Lower lobe of right lung (tissue), 2 donors: Measurements from ENCODE around the gene CYB5R3. TPM values are rescaled to one million over a fixed set of nuclear protein-coding genes. Genes with fewer than 3 reads are reported as not detected.
"Not testable (repeated sequence)": the region's sequence is repeated elsewhere in the genome, so short reads cannot be mapped to it uniquely, and the experiment has no call there.

Experiments used
- ATAC-seq, 2 donors: fragments of 200-7000 bp; cut with Tn5 transposase; one replicate each; pipeline ENCODE4 v1.9.1; 2020 to 2022; ENCODE audit warnings: mild to moderate bottlenecking in 2 of 2, moderate library complexity in 2 of 2
- DNase-seq: peaks from one replicate; pipeline ENCODE4 v3.0.0-alpha.2; 2020
- H3K27ac ChIP-seq: fragments of 200-600 bp; one replicate; pipeline ENCODE4 v1.8.0; 2022
- H3K27me3 ChIP-seq: fragments of 200-600 bp; one replicate; pipeline ENCODE4 v1.8.0; 2022; ENCODE audit warnings: low read depth
- H3K36me3 ChIP-seq: fragments of 200-600 bp; one replicate; pipeline ENCODE4 v1.8.0; 2022; ENCODE audit warnings: mild to moderate bottlenecking
- H3K4me1 ChIP-seq: fragments of 200-600 bp; one replicate; pipeline ENCODE4 v1.8.0; 2022
- H3K4me3 ChIP-seq: fragments of 200-600 bp; one replicate; pipeline ENCODE4 v1.8.0; 2022; ENCODE audit warnings: mild to moderate bottlenecking
- H3K9me3 ChIP-seq: fragments of 200-600 bp; one replicate; pipeline ENCODE4 v1.8.0; 2022
- intact Hi-C: fragments of 100-400 bp; cut with DNase I; formaldehyde crosslinking; loops from one replicate; pipeline ENCODE4 v1.11.0; 2022
- total RNA-seq: library from RNA; stranded (reverse); fragmentation: NEBNext Ultra II Directional; extraction: Animal tissue kit (Norgen Biotek cat#: 25700); gene quantifications from one replicate; pipeline ENCODE4 v1.2.1, GENCODE V29; 2021
- TF ChIP-seq, protein P1 (sequence below): fragments of 200-600 bp; IDR thresholded peaks from one replicate; pipeline ENCODE4 v1.8.0; 2022; ENCODE audit warnings: antibody characterized with exemption, mild to moderate bottlenecking
- donor health status: DM: no; HTN: yes; CAD: no; lungs with severe emphysema.

The CYB5R3 gene
- total RNA-seq, 1 donor from 2014 or later, result 219 TPM

DNA sequence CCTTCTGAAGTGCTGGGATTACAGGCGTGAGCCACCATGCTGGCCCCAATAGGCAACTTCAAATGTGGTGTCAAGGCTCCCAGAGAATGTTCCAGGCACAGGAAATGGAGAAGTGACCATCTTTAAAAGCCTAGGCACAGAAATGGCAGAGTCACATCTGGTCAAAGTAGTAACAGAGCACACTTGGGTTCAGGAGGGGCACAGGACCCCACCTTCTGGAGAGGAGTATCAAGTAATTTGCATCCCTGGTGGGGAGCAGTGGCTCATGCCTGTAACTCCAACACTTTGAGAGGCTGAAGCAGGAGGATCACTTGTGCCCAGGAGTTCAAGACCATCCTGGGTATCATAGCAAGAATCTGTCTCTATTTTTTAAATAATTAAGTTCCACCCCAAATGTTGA is 66.2 kb downstream of the CYB5R3 start:
- Histone ChIP-seq H3K4me3 (no peak overlapping the region), H3K36me3 (peaks cover 61% of the 10 kb centered on the region), H3K9me3 (no peaks in the 10 kb centered on the region), H3K4me1 (peaks cover 16% of the 10 kb centered on the region), H3K27ac (no peak overlapping the region), H3K27me3 (no peaks in the 10 kb centered on the region)
- TF ChIP-seq, protein P1, sequence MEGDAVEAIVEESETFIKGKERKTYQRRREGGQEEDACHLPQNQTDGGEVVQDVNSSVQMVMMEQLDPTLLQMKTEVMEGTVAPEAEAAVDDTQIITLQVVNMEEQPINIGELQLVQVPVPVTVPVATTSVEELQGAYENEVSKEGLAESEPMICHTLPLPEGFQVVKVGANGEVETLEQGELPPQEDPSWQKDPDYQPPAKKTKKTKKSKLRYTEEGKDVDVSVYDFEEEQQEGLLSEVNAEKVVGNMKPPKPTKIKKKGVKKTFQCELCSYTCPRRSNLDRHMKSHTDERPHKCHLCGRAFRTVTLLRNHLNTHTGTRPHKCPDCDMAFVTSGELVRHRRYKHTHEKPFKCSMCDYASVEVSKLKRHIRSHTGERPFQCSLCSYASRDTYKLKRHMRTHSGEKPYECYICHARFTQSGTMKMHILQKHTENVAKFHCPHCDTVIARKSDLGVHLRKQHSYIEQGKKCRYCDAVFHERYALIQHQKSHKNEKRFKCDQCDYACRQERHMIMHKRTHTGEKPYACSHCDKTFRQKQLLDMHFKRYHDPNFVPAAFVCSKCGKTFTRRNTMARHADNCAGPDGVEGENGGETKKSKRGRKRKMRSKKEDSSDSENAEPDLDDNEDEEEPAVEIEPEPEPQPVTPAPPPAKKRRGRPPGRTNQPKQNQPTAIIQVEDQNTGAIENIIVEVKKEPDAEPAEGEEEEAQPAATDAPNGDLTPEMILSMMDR, result no peak
- no peak for DNase-seq
- no peak for ATAC-seq
- intact Hi-C loops, result no loop called here

DNA sequence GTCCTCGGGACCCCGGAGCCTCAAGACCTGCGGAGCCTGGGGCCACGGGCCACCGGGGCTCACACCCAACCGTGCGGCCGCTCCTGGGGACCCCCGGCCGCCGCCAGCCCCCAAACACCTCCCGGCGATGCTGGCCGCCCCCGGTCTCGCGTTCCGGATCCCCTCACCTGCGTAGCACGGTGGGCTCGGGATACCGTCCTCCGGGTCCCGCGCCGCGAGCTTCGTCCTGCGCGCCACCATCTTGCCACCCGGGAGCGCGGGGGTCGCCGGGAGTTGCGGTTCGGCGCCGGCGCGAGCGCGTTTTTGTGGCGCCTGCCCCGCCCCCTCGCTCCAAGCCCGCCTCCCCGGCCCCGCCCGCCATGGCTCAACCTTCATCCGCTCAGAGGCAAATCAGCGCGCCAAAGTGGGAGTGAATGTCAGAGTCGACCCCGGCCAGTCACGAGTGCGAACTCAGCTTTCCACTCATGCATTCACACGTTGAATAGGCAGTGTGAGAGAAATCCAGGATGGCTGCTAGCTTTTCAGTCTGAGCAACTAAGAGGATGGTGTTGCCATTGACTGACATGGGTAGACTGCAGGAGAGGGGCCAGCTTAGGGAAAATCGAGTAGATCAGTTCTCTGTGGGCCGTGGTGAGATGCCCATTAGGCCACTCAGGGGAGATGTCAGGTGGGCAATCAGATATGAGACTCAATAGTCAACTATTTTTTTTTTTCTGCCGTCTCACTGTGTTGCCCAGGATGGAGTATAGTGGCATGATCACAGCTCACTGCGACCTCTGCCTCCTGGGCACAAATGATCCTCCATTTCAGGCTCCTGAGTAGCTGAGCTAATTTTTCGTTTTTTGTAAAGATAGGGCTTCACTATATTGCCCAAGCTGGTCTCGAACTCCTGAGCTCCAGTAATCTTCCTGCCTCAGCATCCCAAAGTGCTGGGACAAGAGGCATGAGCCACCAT is 67.2 kb downstream of the CYB5R3 start:
- Histone ChIP-seq H3K4me1 (peaks cover 11% of the 10 kb centered on the region), H3K27me3 (no peaks in the 10 kb centered on the region), H3K4me3 (peak overlapping the region; percentile 75), H3K27ac (peak overlapping the region; percentile 46), H3K9me3 (no peaks in the 10 kb centered on the region), H3K36me3 (peaks cover 61% of the 10 kb centered on the region)
- TF ChIP-seq, protein P1, result no peak
- ATAC-seq (peak; percentile 92 to 97), DNase-seq (peak; percentile 84)
- intact Hi-C loops, result no loop called here

- not testable (repeated sequence) for H3K27me3 ChIP-seq
- peaks cover 58% of the 10 kb centered on the region for H3K36me3 ChIP-seq
Measured at GRCh38 chr22:42581194-42581761, 67.9 kb downstream of the CYB5R3 start.

DNA sequence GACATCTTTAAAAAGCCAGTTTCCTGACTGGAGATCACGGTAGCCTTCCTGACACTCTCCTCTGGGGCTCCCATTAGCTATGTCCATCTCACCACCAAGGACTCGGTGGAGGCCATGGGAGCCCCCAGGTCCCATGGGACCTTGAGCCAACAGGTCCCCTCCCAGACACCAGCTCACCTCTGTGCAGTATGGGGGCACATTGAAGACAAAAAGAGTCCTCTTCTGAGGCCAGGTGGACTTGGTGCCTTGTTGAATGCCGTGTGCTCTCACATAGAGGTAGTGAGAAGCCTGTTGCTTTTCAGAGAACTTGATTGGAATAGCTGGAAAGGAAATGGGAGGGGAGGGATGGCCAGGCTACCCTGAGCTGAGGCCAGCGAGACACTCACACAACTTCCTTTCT is 69.2 kb downstream of the CYB5R3 start:
- intact Hi-C loops, ATAC-seq: not testable (repeated sequence)
- peaks cover 53% of the 10 kb centered on the region for H3K36me3 ChIP-seq

More at GRCh38 chr22:42581194-42581761, 67.9 kb downstream of the CYB5R3 start:
- H3K4me1 ChIP-seq, intact Hi-C loops, DNase-seq, H3K9me3 ChIP-seq: not testable (repeated sequence)
- Histone ChIP-seq H3K27ac (peak overlapping the region; percentile 46), H3K4me3 (peak overlapping the region; percentile 75)
- ATAC-seq, result peak; percentile 51 to 59

DNA sequence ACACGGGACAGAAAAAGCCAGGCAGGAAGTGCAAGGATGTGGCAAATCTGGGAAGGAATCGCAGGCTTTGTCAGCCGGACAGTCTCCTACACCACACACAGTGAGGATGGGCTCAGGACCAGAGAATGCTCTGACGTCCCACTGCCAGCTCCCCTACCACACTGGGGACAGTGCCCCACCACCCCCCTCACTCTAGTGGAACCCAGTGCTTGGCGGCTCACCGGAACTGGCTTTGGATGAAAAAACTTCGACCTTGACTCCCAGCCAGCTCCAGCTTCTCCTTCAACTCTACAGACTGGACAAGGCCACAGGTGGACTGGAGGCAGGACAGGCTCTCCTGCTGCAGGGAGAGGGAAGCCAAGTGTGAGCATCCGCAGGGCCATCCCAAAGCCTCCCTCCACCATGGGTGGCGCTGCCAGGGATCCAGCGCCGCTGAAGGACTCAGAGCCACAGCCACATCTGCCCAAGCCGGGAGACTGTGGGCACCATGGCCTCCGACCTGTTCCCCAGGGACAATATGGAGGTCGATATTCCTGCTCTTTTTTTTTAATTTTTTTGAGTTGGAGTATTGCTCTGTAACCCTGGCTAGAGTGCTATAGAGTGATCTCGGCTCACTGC is 71.5 kb downstream of the CYB5R3 start:
- DNase-seq, result no peak
- Histone ChIP-seq H3K27me3 (no peaks in the 10 kb centered on the region), H3K4me1 (peaks cover 6% of the 10 kb centered on the region), H3K27ac (no peak overlapping the region), H3K36me3 (peaks cover 49% of the 10 kb centered on the region), H3K4me3 (no peak overlapping the region), H3K9me3 (no peaks in the 10 kb centered on the region)
- no peak for ATAC-seq
- intact Hi-C loops, result no loop called here
- TF ChIP-seq, protein P1, result no peak

More for the DNA sequence above, 69.2 kb downstream of the CYB5R3 start:
- not testable (repeated sequence) for H3K27me3 ChIP-seq, H3K27ac ChIP-seq, H3K4me3 ChIP-seq, H3K9me3 ChIP-seq, DNase-seq, H3K4me1 ChIP-seq

DNA sequence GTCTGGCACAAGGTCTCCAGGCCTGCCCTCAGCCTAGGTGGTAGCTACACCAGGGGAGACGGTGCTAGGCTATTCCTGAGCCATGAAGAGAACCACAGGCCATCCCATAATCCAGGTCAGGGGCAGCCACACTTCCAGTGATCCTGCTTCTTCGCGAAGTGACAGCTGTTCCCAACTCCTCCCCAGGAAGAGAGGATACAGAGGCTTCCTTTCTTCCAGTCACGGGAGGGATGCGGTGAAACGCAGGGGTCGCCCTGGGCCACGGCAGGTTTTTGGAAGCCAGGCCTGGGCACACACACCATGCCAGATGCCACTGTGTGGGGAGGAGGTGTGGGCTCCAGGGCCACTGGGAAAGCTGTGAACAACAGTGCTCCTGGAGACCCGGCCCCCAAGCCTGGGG is 72.1 kb downstream of the CYB5R3 start:
- H3K27ac ChIP-seq, H3K4me3 ChIP-seq, H3K4me1 ChIP-seq, ATAC-seq, H3K27me3 ChIP-seq, DNase-seq, H3K9me3 ChIP-seq, intact Hi-C loops: not testable (repeated sequence)
- peaks cover 55% of the 10 kb centered on the region for H3K36me3 ChIP-seq

- intact Hi-C loops, DNase-seq, H3K27me3 ChIP-seq, H3K4me1 ChIP-seq, H3K4me3 ChIP-seq, ATAC-seq, H3K27ac ChIP-seq, H3K9me3 ChIP-seq: not testable (repeated sequence)
- peaks cover 57% of the 10 kb centered on the region for H3K36me3 ChIP-seq
Measured at GRCh38 chr22:42575996-42576574, 73.1 kb downstream of the CYB5R3 start.

DNA sequence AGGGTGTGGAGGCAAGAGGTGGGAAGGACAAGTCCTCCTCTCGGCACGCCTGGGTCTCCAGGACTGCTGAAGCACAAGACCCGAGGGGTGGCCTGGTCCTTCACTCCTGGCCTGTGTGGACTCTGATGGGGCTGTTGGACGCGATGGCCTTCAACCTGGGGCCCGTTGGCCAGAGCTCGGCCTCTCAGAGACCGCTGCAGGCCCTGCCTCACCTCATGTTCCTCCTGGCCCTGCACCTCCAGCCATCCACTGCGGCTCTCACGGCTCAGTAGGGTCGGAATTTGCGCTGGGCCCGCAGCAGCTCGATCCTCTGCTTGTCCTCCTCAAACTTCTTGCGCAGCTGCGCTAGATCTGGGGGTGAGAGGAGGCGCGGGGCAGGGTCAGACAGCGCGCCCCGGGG is 74.7 kb downstream of the CYB5R3 start:
- DNase-seq, H3K4me3 ChIP-seq, H3K4me1 ChIP-seq, ATAC-seq, H3K27me3 ChIP-seq, intact Hi-C loops, H3K9me3 ChIP-seq: not testable (repeated sequence)
- peak overlapping the region; percentile 18 for H3K27ac ChIP-seq
- peaks cover 57% of the 10 kb centered on the region for H3K36me3 ChIP-seq

DNA sequence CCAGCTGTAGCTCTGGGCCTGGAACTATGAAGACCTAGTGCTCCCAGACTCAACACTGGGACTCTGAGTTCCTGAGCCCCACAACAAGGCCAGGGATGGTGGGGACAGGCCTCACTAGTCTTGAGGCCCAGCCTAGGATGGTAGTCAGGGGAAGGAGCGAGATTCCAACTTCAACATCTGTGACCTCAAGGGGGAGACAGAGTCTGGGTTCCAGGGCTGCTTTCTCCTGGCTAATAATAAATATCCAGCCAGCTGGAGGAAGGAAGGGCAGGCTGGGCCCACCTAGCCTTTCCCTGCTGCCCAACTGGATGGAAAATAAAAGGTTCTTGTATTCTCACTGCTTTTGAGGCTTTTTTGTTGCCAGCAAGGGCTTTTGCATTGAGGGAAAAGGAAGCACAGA is 75.1 kb downstream of the CYB5R3 start:
- Histone ChIP-seq H3K36me3 (peaks cover 57% of the 10 kb centered on the region), H3K27ac (peak overlapping the region; percentile 18)
- DNase-seq, intact Hi-C loops, H3K27me3 ChIP-seq, H3K9me3 ChIP-seq, H3K4me3 ChIP-seq, ATAC-seq, H3K4me1 ChIP-seq: not testable (repeated sequence)

DNA sequence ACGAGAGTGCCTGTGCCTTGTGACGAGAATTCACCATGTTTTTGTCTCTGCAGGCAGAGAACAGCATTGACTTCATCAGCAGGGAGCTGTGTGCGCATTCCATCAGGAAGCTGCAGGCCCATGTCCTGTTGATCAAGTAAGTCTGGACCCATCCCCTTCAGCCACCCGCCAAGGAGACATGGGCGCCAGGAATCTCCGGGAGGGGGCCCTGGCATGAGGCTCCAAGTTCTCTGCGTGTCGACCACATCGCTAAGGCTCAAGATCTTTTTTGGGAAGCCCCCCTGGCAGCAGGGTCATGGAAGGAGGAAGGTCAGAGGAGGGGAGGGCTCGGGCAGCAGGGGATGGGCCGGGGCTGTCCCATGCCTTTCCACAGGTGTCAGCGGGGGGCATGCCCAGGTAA is 78.1 kb downstream of the CYB5R3 start:
- H3K27me3 ChIP-seq, ATAC-seq, H3K4me1 ChIP-seq, intact Hi-C loops, H3K9me3 ChIP-seq, DNase-seq, H3K27ac ChIP-seq, H3K4me3 ChIP-seq: not testable (repeated sequence)
- H3K36me3 ChIP-seq, result peaks cover 34% of the 10 kb centered on the region
